22Rv1 (cell line): Measurements from ENCODE around the gene TUBB8B.
"Not testable (repeated sequence)": the region's sequence is repeated elsewhere in the genome, so short reads cannot be mapped to it uniquely, and the experiment has no call there.

Experiments used
- ZFX ChIP-seq: fragments of 450-650 bp; IDR thresholded peaks from 2 replicates; pipeline ENCODE4 v1.6.1; 2017; ENCODE audit warnings: antibody characterized with exemption, borderline replicate concordance
- TF ChIP-seq, protein P1 (sequence below): fragments of 450-650 bp; IDR thresholded peaks from 2 replicates; pipeline ENCODE4 v1.5.1; 2017; ENCODE audit warnings: mild to moderate bottlenecking

GRCh38 chr18:91561-91960 is 42.1 kb upstream of the TUBB8B start:
- TF ChIP-seq, protein P1, sequence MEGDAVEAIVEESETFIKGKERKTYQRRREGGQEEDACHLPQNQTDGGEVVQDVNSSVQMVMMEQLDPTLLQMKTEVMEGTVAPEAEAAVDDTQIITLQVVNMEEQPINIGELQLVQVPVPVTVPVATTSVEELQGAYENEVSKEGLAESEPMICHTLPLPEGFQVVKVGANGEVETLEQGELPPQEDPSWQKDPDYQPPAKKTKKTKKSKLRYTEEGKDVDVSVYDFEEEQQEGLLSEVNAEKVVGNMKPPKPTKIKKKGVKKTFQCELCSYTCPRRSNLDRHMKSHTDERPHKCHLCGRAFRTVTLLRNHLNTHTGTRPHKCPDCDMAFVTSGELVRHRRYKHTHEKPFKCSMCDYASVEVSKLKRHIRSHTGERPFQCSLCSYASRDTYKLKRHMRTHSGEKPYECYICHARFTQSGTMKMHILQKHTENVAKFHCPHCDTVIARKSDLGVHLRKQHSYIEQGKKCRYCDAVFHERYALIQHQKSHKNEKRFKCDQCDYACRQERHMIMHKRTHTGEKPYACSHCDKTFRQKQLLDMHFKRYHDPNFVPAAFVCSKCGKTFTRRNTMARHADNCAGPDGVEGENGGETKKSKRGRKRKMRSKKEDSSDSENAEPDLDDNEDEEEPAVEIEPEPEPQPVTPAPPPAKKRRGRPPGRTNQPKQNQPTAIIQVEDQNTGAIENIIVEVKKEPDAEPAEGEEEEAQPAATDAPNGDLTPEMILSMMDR, result not testable (repeated sequence)
- TF ChIP-seq ZFX, result not testable (repeated sequence)
